Measurements from ENCODE around the gene NEGR1. TPM values are rescaled to one million over a fixed set of nuclear protein-coding genes. Genes with fewer than 3 reads are reported as not detected.

NEGR1 gene
- total and polyA plus RNA-seq, 12 donors, result 2.3 to 18.3 (median 5.2) TPM

DNA sequence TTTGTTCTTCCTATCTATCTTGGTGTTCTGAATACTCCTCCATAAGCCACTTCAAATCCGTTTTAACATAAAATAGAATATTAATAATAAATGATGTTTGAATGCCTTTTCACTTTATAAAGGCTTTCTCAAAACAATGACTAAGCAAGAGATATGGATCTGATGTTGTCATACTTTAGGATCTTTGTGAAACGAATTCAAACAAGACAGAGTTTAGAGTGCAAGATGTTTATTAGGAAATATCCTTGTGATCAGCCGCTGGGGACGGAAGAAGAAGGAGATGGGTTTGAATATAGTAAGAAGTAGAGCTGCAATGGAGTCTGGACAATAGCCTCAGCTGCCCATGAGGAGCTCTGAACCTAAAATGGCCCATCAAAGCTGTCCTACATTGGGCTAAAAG lies 351.8 kb downstream of the NEGR1 start:
- no peak for TF ChIP-seq CTCF (IDR thresholded peaks at IDR 0.05)
- no peak overlapping the region for H3K27ac ChIP-seq
- H3K9me3 ChIP-seq, result no peaks in the 10 kb centered on the region
- no peaks in the 10 kb centered on the region for H3K27me3 ChIP-seq
- no peak for ATAC-seq
- no peaks in the 10 kb centered on the region for H3K36me3 ChIP-seq
- intact Hi-C loops (cut with DNase I), result no loop called here
- no peak overlapping the region for H3K4me3 ChIP-seq
- no peaks in the 10 kb centered on the region for H3K4me1 ChIP-seq
- 71 to 83% methylated on average over 4 of the region's 4 CpGs for WGBS, 2 donors
- no peak for DNase-seq

GRCh38 chr1:71921935-71922559 lies 360.3 kb downstream of the NEGR1 start:
- Histone ChIP-seq H3K27ac (no peak overlapping the region), H3K9me3 (peaks cover 0 to 1% (median 0%) of the 10 kb centered on the region in 11 donors), H3K36me3 (no peaks in the 10 kb centered on the region), H3K4me3 (no peak overlapping the region), H3K4me1 (no peaks in the 10 kb centered on the region), H3K27me3 (no peaks in the 10 kb centered on the region)
- TF ChIP-seq CTCF (IDR thresholded peaks at IDR 0.05), result no peak
- no peak for ATAC-seq
- WGBS, 2 donors, result 87 to 89% methylated on average over 5 of the region's 5 CpGs
- intact Hi-C loops (cut with DNase I), result no loop called here
- no peak for DNase-seq

- H3K4me3 ChIP-seq, result no peak overlapping the region
- no peaks in the 10 kb centered on the region for H3K4me1 ChIP-seq
- peaks cover 0 to 3% (median 0%) of the 10 kb centered on the region in 11 donors for H3K9me3 ChIP-seq
- H3K27ac ChIP-seq, result no peak overlapping the region
- WGBS, 2 donors, result 75 to 95% methylated on average over 1 of the region's 1 CpG
- no peaks in the 10 kb centered on the region for H3K27me3 ChIP-seq
- H3K36me3 ChIP-seq, result no peaks in the 10 kb centered on the region
- ATAC-seq (no peak), DNase-seq (no peak)
- intact Hi-C loops (cut with DNase I), result no loop called here
- TF ChIP-seq CTCF (IDR thresholded peaks at IDR 0.05), result no peak
These were observed 361.1 kb downstream of the NEGR1 start for GRCh38 chr1:71921204-71921603.

DNA sequence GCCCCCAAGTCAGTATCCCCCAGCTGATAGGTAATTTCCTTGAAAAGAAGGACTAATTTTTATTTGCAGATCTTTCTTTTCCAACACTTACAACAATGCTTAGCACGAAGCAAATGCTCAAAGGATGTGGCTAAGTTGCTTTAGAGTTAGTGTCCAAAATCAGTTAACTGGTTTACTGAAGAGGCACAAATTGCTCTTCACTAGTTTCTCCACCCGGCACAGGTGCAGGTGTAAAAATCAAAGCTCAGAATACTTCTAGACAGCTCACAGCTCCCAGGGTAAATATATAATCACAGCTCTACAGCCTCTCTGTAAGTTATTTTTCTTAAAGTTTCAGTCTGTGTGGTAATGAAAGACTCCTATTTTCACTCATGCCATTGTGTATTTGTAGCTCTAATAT lies 361.8 kb downstream of the NEGR1 start:
- H3K4me1 ChIP-seq, result no peaks in the 10 kb centered on the region
- H3K27ac ChIP-seq, result no peak overlapping the region
- peaks cover 0 to 3% (median 0%) of the 10 kb centered on the region in 11 donors for H3K9me3 ChIP-seq
- intact Hi-C loops (cut with DNase I), result no loop called here
- ATAC-seq (no peak), DNase-seq (no peak)
- H3K27me3 ChIP-seq, result no peaks in the 10 kb centered on the region
- 77 to 86% methylated on average over 2 of the region's 2 CpGs for WGBS, 2 donors
- H3K36me3 ChIP-seq, result no peaks in the 10 kb centered on the region
- no peak overlapping the region for H3K4me3 ChIP-seq
- TF ChIP-seq CTCF (IDR thresholded peaks at IDR 0.05), result no peak

All from heart right ventricle (tissue), 16 donors.